HL-60 (cell line): ENCODE results near the gene SLCO6A1.

Experiments used
- POLR2AphosphoS5 ChIP-seq: IDR thresholded peaks from 2 replicates; pipeline ENCODE4 v1.6.1; 2012; ENCODE audit warnings: low read depth
- TF ChIP-seq, protein P1 (sequence below): IDR thresholded peaks from one replicate; pipeline ENCODE4 v1.5.1; 2011; ENCODE audit warnings: low read length, control low read depth, inconsistent platforms; ENCODE audit not compliant: insufficient read depth
- TF ChIP-seq, protein P2 (sequence below): IDR thresholded peaks from 2 replicates; pipeline ENCODE4 v1.6.1; 2012; ENCODE audit warnings: low read depth; ENCODE audit not compliant: insufficient replicate concordance

DNA sequence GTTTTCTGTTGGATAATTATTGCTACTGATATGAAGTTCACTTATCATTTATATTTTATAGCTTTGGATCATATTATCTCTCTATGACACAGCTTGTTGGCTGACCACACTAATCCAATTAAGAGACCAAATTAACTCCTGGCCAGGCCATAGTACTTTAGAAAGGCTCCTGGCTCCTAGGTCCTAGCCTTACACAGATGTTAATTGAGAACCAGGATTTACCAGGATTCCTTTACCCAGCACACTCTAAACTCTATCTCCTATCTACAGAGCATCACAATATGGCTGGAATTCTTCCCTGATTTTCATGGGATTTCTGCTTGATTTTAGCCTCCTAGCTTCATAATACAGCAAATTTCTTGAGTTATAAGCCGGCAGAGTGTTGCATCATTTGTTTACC, 80.3 kb downstream of the SLCO6A1 start:
- TF ChIP-seq, protein P1, sequence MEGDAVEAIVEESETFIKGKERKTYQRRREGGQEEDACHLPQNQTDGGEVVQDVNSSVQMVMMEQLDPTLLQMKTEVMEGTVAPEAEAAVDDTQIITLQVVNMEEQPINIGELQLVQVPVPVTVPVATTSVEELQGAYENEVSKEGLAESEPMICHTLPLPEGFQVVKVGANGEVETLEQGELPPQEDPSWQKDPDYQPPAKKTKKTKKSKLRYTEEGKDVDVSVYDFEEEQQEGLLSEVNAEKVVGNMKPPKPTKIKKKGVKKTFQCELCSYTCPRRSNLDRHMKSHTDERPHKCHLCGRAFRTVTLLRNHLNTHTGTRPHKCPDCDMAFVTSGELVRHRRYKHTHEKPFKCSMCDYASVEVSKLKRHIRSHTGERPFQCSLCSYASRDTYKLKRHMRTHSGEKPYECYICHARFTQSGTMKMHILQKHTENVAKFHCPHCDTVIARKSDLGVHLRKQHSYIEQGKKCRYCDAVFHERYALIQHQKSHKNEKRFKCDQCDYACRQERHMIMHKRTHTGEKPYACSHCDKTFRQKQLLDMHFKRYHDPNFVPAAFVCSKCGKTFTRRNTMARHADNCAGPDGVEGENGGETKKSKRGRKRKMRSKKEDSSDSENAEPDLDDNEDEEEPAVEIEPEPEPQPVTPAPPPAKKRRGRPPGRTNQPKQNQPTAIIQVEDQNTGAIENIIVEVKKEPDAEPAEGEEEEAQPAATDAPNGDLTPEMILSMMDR: no peak
- TF ChIP-seq, protein P2, sequence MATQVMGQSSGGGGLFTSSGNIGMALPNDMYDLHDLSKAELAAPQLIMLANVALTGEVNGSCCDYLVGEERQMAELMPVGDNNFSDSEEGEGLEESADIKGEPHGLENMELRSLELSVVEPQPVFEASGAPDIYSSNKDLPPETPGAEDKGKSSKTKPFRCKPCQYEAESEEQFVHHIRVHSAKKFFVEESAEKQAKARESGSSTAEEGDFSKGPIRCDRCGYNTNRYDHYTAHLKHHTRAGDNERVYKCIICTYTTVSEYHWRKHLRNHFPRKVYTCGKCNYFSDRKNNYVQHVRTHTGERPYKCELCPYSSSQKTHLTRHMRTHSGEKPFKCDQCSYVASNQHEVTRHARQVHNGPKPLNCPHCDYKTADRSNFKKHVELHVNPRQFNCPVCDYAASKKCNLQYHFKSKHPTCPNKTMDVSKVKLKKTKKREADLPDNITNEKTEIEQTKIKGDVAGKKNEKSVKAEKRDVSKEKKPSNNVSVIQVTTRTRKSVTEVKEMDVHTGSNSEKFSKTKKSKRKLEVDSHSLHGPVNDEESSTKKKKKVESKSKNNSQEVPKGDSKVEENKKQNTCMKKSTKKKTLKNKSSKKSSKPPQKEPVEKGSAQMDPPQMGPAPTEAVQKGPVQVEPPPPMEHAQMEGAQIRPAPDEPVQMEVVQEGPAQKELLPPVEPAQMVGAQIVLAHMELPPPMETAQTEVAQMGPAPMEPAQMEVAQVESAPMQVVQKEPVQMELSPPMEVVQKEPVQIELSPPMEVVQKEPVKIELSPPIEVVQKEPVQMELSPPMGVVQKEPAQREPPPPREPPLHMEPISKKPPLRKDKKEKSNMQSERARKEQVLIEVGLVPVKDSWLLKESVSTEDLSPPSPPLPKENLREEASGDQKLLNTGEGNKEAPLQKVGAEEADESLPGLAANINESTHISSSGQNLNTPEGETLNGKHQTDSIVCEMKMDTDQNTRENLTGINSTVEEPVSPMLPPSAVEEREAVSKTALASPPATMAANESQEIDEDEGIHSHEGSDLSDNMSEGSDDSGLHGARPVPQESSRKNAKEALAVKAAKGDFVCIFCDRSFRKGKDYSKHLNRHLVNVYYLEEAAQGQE: no peak
- TF ChIP-seq POLR2AphosphoS5: no peak
